HFFc6 (cell line): ENCODE measurements around the gene SLC25A29. TPM values are rescaled to one million over a fixed set of nuclear protein-coding genes. Genes with fewer than 3 reads are reported as not detected.

ENCODE experiments used
- DNase-seq: peaks from one replicate; pipeline ENCODE4 v3.0.0-alpha.2; 2018
- H3K27ac Mint-ChIP-seq: 2 replicates; pipeline ENCODE4 v1.8.0; 2020; ENCODE audit warnings: mild to moderate bottlenecking, mixed read lengths
- H3K27me3 Mint-ChIP-seq: 2 replicates; pipeline ENCODE4 v1.8.0; 2021; ENCODE audit warnings: mild to moderate bottlenecking, moderate library complexity, mixed read lengths; ENCODE audit not compliant: insufficient read depth
- H3K36me3 Mint-ChIP-seq: 2 replicates; pipeline ENCODE4 v1.8.0; 2021; ENCODE audit warnings: low read depth, mixed read lengths
- H3K4me1 Mint-ChIP-seq: 2 replicates; pipeline ENCODE4 v1.8.0; 2020; ENCODE audit warnings: low read depth, mixed read lengths
- H3K4me3 Mint-ChIP-seq: 2 replicates; pipeline ENCODE4 v1.8.0; 2020; ENCODE audit warnings: mild to moderate bottlenecking, moderate library complexity, mixed read lengths
- H3K9me3 Mint-ChIP-seq: 2 replicates; pipeline ENCODE4 v1.8.0; 2020; ENCODE audit warnings: mild to moderate bottlenecking, mixed read lengths
- long read RNA-seq: library from polyadenylated mRNA; unstranded; transcript quantifications from one replicate; pipeline ENCODE4 v2.0.0, GENCODE V29; 2019
- total RNA-seq, 6 experiments: library from RNA; stranded (reverse); fragmentation: NEBNext Ultra II Directional; extraction: Animal tissue kit (Norgen Biotek cat#: 25700); gene quantifications; 2 replicates in 1 of 6; 3 replicates in 5 of 6; pipeline ENCODE4 v1.2.3, GENCODE V29; 2021
- TF ChIP-seq, protein P1 (sequence below): fragments of 200-600 bp; sonication (generic); IDR thresholded peaks from 2 replicates; pipeline ENCODE4 v1.5.0; 2021; ENCODE audit warnings: antibody characterized with exemption, mild to moderate bottlenecking

Gene SLC25A29, protein sequence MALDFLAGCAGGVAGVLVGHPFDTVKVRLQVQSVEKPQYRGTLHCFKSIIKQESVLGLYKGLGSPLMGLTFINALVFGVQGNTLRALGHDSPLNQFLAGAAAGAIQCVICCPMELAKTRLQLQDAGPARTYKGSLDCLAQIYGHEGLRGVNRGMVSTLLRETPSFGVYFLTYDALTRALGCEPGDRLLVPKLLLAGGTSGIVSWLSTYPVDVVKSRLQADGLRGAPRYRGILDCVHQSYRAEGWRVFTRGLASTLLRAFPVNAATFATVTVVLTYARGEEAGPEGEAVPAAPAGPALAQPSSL
- total RNA-seq = 1 to 10 TPM; 6.5 to 8.6 (median 7.7) TPM
- long read RNA-seq, partial matches to known transcripts = 0 of 1 reads
- long read RNA-seq, other reads (novel, unspliced or antisense) = 1 of 1 reads

DNA sequence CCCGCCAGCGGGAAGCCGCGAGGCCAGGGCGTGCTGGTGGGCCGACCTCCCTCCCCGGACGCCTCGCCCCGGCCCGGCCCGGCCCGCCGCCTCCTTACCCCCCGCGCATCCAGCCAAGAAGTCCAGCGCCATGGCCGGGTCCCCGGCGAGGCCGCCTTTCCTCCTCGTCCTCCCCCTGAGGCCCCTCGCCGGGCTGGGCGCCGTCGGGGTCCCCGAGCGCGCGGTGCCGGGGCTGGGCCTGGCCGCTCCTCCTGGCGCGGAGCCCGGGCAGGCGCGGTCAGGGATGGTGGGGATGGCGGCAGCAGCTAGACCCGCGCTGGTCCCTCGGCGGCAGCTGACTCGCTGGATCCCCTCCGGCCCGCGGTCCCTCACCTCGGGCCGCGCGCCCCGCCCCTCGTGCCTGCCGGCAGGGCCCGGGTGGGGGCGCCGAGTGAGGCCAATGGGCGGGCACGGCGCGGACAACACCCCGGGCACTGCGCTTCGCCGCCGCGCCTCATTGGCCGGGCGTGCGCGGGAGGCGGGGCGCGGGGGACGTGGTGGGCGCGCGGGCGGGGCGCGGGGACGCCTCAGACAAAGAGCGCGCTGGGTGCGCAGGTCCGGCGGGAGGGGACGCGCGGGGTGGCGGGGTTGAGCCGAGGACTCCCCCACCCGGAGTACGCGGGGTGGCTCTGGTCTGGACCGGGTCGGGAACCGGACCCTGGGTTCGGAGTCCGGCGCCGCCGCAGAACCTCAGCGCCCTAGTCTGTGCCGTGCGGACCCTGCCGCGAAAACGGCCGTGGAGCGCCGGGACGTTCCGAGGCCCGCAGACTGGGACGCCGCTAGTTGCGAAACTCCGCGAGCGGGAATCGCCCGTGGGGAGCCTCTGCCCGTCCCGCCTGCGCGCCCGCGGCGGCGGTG is at the start of gene SLC25A29:
Gene SLC25A29 (minus strand): TSS at position 344 of the 897 bp plus-strand sequence. CDS start 212 bp downstream, at position 132.
- Mint-ChIP-seq H3K9me3 (no peaks in the 10 kb centered on the region), H3K4me1 (peaks cover 19% of the 10 kb centered on the region)

DNA sequence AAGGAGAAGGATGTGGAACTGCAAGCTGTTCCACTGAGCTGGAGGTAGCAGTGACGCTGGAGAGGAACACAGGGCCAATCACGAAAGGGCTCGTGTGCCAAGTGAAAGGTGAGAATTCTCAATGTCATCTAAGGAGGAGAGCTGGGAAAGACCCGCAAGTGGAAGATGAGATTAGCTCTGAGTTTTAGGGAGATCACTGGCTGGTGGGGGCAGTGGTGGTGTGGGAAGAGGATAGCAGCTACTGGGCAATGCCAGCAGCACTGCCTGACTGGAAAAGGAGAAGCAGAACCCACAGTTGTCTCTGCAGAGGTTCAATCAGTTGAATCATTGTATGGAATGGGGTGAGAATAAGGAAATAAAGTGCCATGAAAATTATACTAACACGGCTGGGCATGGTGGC is 44.7 kb upstream of the SLC25A29 start:
- DNase-seq = no peak
- TF ChIP-seq, protein P1, sequence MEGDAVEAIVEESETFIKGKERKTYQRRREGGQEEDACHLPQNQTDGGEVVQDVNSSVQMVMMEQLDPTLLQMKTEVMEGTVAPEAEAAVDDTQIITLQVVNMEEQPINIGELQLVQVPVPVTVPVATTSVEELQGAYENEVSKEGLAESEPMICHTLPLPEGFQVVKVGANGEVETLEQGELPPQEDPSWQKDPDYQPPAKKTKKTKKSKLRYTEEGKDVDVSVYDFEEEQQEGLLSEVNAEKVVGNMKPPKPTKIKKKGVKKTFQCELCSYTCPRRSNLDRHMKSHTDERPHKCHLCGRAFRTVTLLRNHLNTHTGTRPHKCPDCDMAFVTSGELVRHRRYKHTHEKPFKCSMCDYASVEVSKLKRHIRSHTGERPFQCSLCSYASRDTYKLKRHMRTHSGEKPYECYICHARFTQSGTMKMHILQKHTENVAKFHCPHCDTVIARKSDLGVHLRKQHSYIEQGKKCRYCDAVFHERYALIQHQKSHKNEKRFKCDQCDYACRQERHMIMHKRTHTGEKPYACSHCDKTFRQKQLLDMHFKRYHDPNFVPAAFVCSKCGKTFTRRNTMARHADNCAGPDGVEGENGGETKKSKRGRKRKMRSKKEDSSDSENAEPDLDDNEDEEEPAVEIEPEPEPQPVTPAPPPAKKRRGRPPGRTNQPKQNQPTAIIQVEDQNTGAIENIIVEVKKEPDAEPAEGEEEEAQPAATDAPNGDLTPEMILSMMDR = no peak
- no peaks in the 10 kb centered on the region for H3K9me3 Mint-ChIP-seq
- H3K4me3 Mint-ChIP-seq = no peak overlapping the region
- no peak overlapping the region for H3K27ac Mint-ChIP-seq
- H3K27me3 Mint-ChIP-seq = no peaks in the 10 kb centered on the region
- no peaks in the 10 kb centered on the region for H3K4me1 Mint-ChIP-seq
- peaks cover 18% of the 10 kb centered on the region for H3K36me3 Mint-ChIP-seq

More for the DNA sequence above, at the start of gene SLC25A29:
- peak; percentile 33 for DNase-seq
- TF ChIP-seq, protein P1 = no peak; the same call in 1 of the 2 replicates
- H3K27ac Mint-ChIP-seq = no peak within 1 kb of the TSS
- H3K36me3 Mint-ChIP-seq = no peaks in the 10 kb centered on the region
- peaks cover 10% of the 10 kb centered on the region for H3K27me3 Mint-ChIP-seq
- peak within 1 kb of the TSS; percentile 85 for H3K4me3 Mint-ChIP-seq

DNA sequence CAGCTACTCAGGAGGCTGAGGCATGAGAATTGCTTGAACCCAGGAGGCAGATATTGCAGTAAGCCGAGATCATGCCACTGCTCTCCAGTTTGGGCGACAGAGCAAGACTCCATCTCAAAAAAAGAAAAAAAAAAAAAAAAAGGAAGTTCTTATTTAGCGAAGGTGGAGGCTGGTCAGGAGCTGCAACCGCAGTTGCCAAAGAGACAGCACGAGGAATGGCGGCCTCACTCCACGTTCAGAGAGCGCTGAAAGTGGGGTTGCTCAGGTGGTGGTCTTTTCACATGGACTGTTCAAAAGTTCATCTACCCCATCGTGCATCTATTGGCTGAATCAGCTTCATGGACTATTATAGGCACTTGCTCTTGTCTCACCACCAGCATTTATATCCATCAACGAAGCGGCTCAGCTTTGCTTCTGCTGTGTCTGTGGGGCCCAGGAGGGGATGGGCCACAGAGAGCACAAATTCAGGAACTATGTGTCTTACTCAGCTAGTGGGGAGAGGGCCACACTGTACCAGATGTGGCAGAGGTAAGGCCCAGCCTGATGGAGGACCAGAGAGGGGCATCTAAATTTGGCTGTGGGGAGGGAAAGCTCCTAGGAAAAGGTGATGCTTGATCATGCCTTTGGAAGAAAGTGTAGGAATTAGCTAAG is 44.2 kb upstream of the SLC25A29 start:
- H3K9me3 Mint-ChIP-seq = no peaks in the 10 kb centered on the region
- no peak overlapping the region for H3K4me3 Mint-ChIP-seq
- no peaks in the 10 kb centered on the region; the same call in 1 of the 2 replicates for H3K27me3 Mint-ChIP-seq
- TF ChIP-seq, protein P1 = no peak
- peaks cover 18% of the 10 kb centered on the region for H3K36me3 Mint-ChIP-seq
- no peaks in the 10 kb centered on the region for H3K4me1 Mint-ChIP-seq
- no peak for DNase-seq
- no peak overlapping the region for H3K27ac Mint-ChIP-seq

DNA sequence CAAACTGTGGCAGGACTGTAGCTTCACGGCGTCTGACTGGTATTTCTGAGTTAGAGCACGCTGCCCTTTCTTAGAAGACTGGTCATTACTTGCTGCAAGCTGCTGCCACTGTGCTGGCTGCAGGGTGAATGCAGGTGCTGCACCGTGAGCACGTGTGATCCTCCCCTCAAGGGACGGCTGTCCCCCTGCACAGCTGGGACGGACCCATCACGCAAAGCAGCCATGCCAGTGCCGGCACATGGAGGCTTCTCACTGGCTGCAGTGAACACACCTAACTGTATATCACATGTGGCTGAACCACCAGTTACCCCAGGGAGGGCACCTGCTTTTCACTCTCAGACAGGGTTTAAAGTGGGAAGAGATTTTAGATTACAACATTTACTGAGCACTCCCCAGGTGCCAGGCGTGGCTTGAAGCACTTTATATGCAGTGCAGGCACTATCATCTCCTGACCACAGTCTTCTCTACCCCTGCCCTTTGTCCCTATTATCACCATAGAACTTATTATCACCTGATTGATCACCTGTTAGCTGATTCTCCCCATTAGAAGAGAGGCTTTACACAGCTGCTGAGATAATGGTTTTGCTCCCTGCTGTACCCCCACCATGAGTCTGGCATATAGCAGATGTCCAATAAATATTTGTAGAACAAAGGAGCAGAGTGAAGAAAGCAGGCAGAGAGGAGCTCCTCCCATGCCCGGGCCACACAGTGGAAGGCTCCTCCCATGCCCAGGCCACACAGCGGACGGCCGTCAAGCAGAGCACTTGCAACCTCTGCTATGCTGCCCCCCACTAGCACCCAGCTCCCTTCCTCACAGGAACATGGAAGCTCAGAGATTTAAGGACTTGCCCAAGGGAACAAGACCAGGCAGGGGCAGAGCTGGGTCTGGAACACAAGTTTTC is 42.8 kb upstream of the SLC25A29 start:
- no peaks in the 10 kb centered on the region; the same call in 1 of the 2 replicates for H3K27me3 Mint-ChIP-seq

More for the DNA sequence above, 42.8 kb upstream of the SLC25A29 start:
- Mint-ChIP-seq H3K36me3 (peaks cover 18% of the 10 kb centered on the region), H3K4me3 (no peak overlapping the region), H3K4me1 (no peaks in the 10 kb centered on the region), H3K27ac (no peak overlapping the region), H3K9me3 (no peaks in the 10 kb centered on the region)
- DNase-seq = no peak
- TF ChIP-seq, protein P1 = no peak
